CD4-positive, alpha-beta T cell (primary cell): ENCODE data around the gene LMF1. TPM values are rescaled to one million over a fixed set of nuclear protein-coding genes. Genes with fewer than 3 reads are reported as not detected.

ENCODE experiments used
- ATAC-seq: fragments of 200-7000 bp; cut with Tn5 transposase; one replicate; pipeline ENCODE4 v1.10.0; 2022; ENCODE audit warnings: mild to moderate bottlenecking; ENCODE audit not compliant: poor library complexity
- CTCF ChIA-PET: fragments of 350-600 bp; sonication (Branson Sonifier 250); formaldehyde crosslinking; loops from one replicate; lab custom pipeline; 2021; ENCODE audit warnings: antibody characterized with exemption, inconsistent platforms; lab: Charles Lee
- POLR2A ChIA-PET: fragments of 350-600 bp; sonication (Branson Sonifier 250); formaldehyde crosslinking; loops from one replicate; lab custom pipeline; 2021; ENCODE audit warnings: antibody characterized with exemption, inconsistent platforms; lab: Charles Lee
- DNase-seq, 14 experiments: peaks; one replicate each; pipeline ENCODE4 v3.0.0-alpha.2; 2013 to 2020; ENCODE audit warnings: mixed read lengths in 2 of 14
- H3K27ac ChIP-seq, 2 donors: one replicate each; pipeline versions ENCODE4 v1.5.1 to v1.7.0; 2013; ENCODE audit warnings: low read length in 2 of 2, low read depth in 1 of 2, mild to moderate bottlenecking in 1 of 2
- H3K27me3 ChIP-seq, 2 experiments: 1 replicate in 1 of 2; 2 replicates in 1 of 2; pipeline versions ENCODE4 v1.6.1 to v1.7.0; 2013; ENCODE audit warnings: low read length in 2 of 2, control low read depth in 1 of 2, mild to moderate bottlenecking in 1 of 2, moderate library complexity in 1 of 2; ENCODE audit not compliant: insufficient read depth in 2 of 2, control insufficient read depth in 1 of 2
- H3K36me3 ChIP-seq: one replicate; pipeline ENCODE4 v1.6.1; 2013; ENCODE audit warnings: low read length, control low read depth; ENCODE audit not compliant: insufficient read depth
- H3K4me1 ChIP-seq: one replicate; pipeline ENCODE4 v1.6.1; 2013; ENCODE audit warnings: low read length, control low read depth; ENCODE audit not compliant: insufficient read depth
- H3K4me3 ChIP-seq: one replicate; pipeline ENCODE4 v1.5.1; 2013; ENCODE audit warnings: mild to moderate bottlenecking, low read length, moderate library complexity
- H3K9me3 ChIP-seq, 2 experiments: 1 replicate in 1 of 2; 2 replicates in 1 of 2; pipeline versions ENCODE4 v1.6.1 to v1.7.0; 2013; ENCODE audit warnings: low read length in 2 of 2, mild to moderate bottlenecking in 2 of 2, control low read depth in 1 of 2, moderate library complexity in 1 of 2; ENCODE audit not compliant: control insufficient read depth in 1 of 2, insufficient read depth in 1 of 2
- H3K27ac Mint-ChIP-seq: one replicate; pipeline ENCODE4 v1.8.0; 2020; ENCODE audit warnings: mixed read lengths
- H3K27me3 Mint-ChIP-seq: one replicate; pipeline ENCODE4 v1.8.0; 2021; ENCODE audit warnings: mixed read lengths
- H3K36me3 Mint-ChIP-seq: one replicate; pipeline ENCODE4 v1.8.0; 2021; ENCODE audit warnings: low read depth, mixed read lengths
- H3K4me1 Mint-ChIP-seq: one replicate; pipeline ENCODE4 v1.8.0; 2021; ENCODE audit warnings: low read depth, mixed read lengths
- H3K4me3 Mint-ChIP-seq: one replicate; pipeline ENCODE4 v1.8.0; 2020; ENCODE audit warnings: mild to moderate bottlenecking, mixed read lengths
- H3K9me3 Mint-ChIP-seq: one replicate; pipeline ENCODE4 v1.8.0; 2020; ENCODE audit warnings: mixed read lengths
- CTCF ChIP-seq: fragments of 200-600 bp; IDR thresholded peaks from one replicate; pipeline ENCODE4 v1.8.0; 2022; ENCODE audit warnings: antibody characterized with exemption, mild to moderate bottlenecking
- intact Hi-C, 2 experiments: fragments of 100-400 bp; cut with DNase I in 1 of 2; cut with micrococcal nuclease in 1 of 2; formaldehyde crosslinking; loops; one replicate each; pipeline versions ENCODE4 v1.15.1 to v1.9.0; 2023 to 2025; cut with DNase I, micrococcal nuclease
- total RNA-seq, 174 experiments: library from RNA in 2 of 174; stranded (reverse) in 2 of 174; gene quantifications; one replicate each; pipeline ENCODE4 v1.2.3 and lab custom pipeline; 2021 to 2026

The LMF1 gene
- total RNA-seq, 2 experiments from 2014 or later: 26.8 to 27.6 TPM

- H3K27me3 ChIP-seq: no peaks in the 10 kb centered on the region
- Mint-ChIP-seq H3K4me1 (no peaks in the 10 kb centered on the region), H3K27me3 (peaks cover 9% of the 10 kb centered on the region), H3K4me3 (no peak overlapping the region), H3K9me3 (no peaks in the 10 kb centered on the region), H3K27ac (no peak overlapping the region), H3K36me3 (no peaks in the 10 kb centered on the region)
- H3K27ac ChIP-seq: no peak overlapping the region
- H3K4me1 ChIP-seq: peaks cover 3% of the 10 kb centered on the region
- intact Hi-C loops: no loop called here
- ChIA-PET CTCF (no interaction called here), POLR2A (no interaction called here)
- TF ChIP-seq CTCF: no peak
- no peak overlapping the region for H3K4me3 ChIP-seq
- H3K9me3 ChIP-seq: peaks cover 0 to 12% of the 10 kb centered on the region in 2 experiments
- DNase-seq: no peak
- no peaks in the 10 kb centered on the region for H3K36me3 ChIP-seq
- no peak for ATAC-seq
These were observed 143.3 kb downstream of the LMF1 start for GRCh38 chr16:827513-827912.

- Mint-ChIP-seq H3K36me3 (no peaks in the 10 kb centered on the region), H3K27me3 (peaks cover 14% of the 10 kb centered on the region), H3K4me1 (no peaks in the 10 kb centered on the region), H3K27ac (no peak overlapping the region), H3K9me3 (no peaks in the 10 kb centered on the region), H3K4me3 (no peak overlapping the region)
- POLR2A ChIA-PET: no interaction called here
- intact Hi-C loops: no loop called here
- no peak for ATAC-seq
- H3K27ac ChIP-seq: no peak overlapping the region
- H3K4me1 ChIP-seq: no peaks in the 10 kb centered on the region
- CTCF ChIA-PET: no interaction called here
- H3K36me3 ChIP-seq: no peaks in the 10 kb centered on the region
- no peak for TF ChIP-seq CTCF
- H3K4me3 ChIP-seq: no peak overlapping the region
- H3K9me3 ChIP-seq: peaks cover 0 to 8% of the 10 kb centered on the region in 2 experiments
- H3K27me3 ChIP-seq: no peaks in the 10 kb centered on the region
- DNase-seq: no peak
These were observed 145.3 kb downstream of the LMF1 start for GRCh38 chr16:825341-826061.

- DNase-seq (no peak), ATAC-seq (no peak)
- peaks cover 12% of the 10 kb centered on the region for H3K27me3 Mint-ChIP-seq
- H3K4me1 ChIP-seq: peaks cover 6% of the 10 kb centered on the region
- CTCF ChIA-PET: no interaction called here
- no peaks in the 10 kb centered on the region for H3K9me3 Mint-ChIP-seq
- no peak for TF ChIP-seq CTCF
- no peaks in the 10 kb centered on the region for H3K36me3 ChIP-seq
- no peak overlapping the region for H3K27ac Mint-ChIP-seq
- H3K4me1 Mint-ChIP-seq: peaks cover 5% of the 10 kb centered on the region
- H3K27me3 ChIP-seq: peaks cover 0 to 3% of the 10 kb centered on the region in 2 experiments
- no peak overlapping the region for H3K4me3 ChIP-seq
- H3K9me3 ChIP-seq: peaks cover 0 to 9% of the 10 kb centered on the region in 2 experiments
- H3K36me3 Mint-ChIP-seq: no peaks in the 10 kb centered on the region
- POLR2A ChIA-PET: no interaction called here
- intact Hi-C loops: no loop called here
- H3K27ac ChIP-seq: no peak overlapping the region
- no peak overlapping the region for H3K4me3 Mint-ChIP-seq
These were observed 146.2 kb downstream of the LMF1 start for GRCh38 chr16:824601-825000.
